GM03348 (cell line): ENCODE data around the gene TSGA10IP.

Experiments used
- DNase-seq: peaks from one replicate; pipeline ENCODE4 v3.0.0; 2012; ENCODE audit warnings: low spot score

Gene TSGA10IP

DNA sequence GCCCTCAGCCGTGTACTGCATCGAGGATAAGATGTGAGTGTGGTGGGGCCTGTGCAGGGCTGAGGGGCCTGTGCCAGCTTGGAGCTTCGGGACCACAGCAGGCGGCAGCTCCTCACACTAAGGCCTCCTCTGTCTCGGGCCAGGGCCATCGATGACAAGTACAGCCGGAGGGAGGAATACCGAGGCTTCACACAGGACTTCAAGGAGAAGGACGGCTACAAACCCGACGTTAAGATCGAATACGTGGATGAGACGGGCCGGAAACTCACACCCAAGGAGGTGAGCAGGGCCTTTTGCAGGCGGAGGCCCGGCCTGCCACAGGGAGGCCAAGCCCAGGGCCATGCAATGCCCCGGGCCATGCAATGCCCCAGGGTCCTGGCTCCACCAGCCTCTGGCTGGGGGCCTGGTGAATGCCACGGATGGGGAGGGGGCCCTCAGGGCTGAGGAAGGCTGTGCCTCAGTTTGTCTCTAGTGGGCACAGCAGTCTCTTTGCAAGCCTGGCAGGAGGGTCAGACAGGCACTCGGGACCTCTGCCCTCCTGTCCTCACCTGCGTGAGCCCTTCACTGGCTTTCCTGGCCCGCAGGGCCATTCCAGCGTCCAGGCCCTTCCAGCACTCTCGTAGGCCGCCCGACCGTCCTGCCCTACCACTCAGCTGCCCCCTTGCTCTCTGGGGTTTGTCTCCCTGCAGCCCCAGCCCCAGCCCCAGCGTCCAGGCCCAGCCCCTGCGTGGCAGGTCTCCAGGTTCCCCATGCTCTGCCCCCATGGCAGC lies 32.5 kb downstream of the TSGA10IP start:
- DNase-seq, result no peak

DNA sequence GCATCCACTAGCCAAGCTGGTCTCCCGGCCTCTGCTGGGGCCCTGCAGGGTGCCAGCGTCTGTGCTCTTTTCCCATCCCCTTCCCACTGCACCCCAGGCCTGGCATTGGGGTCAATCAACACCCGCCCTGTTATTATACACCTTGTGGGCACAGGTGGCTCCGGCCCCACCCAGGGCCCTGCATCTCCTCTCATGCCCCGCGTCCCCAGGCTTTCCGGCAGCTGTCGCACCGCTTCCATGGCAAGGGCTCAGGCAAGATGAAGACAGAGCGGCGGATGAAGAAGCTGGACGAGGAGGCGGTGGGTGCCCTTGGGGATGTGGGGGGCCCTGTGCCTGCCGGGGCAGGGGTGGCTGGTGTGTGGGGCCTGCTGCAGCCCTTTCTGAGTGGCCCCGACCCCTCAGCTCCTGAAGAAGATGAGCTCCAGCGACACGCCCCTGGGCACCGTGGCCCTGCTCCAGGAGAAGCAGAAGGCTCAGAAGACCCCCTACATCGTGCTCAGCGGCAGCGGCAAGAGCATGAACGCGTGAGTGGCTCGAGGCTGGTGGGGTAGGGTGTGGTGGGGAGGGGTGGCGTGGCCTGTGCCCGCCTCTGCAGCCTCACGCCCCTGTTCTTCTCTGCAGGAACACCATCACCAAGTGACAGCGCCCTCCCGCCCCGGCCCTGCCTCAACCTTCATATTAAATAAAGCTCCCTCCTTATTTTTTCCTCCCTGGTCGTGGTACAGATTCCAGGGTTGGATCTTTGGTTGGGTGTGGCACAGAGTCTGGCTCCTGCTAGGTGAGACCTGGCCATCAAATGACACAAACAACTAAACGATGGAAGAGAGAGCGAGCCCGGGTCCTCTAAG lies 33.3 kb downstream of the TSGA10IP start:
- no peak for DNase-seq

DNA sequence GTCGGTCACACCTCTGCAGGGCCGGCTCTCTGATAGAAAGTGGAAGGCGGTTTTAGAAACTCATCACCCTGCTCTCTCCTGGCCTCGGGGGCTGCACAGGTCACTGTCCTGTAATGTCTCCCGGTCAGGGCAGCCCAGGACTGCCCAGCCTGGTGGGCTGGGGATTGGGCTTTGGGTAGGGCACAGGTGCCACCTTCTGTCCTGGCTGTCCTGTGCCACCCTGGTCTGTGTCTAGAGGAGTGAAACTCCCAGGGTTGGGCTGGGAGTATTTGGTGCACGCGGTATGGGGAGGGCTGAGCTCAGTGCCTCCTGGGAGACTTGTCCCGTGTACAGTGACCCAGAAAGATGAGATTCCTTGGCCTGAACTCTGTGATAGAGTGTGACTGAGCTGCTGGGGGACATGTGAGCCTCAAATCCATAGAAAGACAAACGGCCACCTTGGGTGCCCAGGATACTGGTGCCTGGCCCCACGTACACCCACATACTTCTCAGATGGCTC lies 34.0 kb downstream of the TSGA10IP start:
- no peak for DNase-seq

DNA sequence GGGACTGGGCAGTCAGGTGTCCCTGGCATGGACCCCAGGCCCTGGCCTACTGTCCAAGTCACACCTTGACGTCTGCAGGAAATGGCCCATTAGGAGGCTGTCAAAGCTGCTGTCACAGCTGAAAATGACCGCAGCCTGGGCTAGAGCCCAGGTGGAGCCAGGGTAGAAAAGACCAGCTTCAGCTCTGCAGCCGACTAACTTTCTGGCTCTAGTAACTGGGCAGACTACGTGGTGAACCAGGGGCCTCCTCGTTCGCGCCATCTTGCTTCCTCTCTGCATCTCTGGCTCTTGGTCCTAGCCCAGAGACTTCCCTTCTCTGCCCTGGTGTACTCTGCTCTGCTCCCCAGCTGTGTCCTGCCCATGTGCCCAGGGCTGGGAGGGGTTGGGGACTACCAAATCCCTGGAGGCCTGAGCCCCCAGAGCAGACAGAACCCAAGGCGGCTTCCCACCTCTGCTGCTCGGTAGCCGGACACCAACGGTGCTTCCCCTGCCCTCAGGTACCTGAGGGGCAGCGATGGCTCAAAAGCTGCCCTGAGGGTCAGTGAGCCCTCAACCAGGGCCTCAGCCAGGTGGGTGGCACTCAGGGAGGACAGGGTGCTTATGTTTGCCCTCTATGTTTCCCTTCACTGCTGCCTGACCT lies 35.9 kb downstream of the TSGA10IP start:
- DNase-seq, result no peak

DNA sequence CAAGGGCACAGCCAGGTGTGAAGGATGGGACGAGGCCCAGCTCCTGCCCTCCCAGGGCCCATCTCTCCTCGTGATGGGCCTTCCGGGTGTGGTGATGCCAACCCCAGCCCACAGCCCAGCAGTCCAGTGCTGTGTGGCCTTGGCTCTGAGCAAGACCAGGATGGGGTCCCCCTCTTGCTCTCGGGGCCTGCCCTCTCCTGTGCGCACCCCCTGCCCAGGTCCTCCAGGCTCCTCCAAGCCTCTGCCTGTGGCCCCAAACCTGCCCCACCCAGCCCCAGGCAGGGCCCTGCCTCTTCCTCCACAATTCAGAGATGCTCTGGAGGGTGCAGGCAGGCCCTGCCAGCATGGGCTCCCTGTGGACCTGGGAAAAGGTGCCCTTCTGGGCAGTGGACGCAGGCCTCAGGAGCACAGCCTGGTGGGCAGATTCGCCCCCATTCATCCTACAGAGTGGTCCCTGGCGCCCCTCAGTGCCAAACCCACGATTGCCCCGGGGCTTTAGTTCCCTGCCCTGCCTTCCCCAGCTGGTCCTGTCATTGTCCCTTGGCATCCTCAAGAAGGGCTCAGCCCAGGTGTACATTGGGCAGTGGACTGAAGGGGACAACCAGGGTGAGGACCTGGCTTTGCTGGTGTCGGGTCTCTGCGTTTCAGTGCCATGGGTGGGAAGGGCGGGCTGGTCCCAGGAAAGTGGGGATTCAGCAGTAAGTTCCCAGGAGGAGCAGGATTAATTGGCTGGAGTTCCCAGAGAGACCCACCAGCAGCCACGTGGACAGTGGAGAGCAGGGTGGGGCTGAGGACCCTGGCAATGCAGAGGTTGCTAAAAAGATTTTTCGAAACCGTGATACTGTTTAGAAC lies 36.9 kb downstream of the TSGA10IP start:
- no peak for DNase-seq

DNA sequence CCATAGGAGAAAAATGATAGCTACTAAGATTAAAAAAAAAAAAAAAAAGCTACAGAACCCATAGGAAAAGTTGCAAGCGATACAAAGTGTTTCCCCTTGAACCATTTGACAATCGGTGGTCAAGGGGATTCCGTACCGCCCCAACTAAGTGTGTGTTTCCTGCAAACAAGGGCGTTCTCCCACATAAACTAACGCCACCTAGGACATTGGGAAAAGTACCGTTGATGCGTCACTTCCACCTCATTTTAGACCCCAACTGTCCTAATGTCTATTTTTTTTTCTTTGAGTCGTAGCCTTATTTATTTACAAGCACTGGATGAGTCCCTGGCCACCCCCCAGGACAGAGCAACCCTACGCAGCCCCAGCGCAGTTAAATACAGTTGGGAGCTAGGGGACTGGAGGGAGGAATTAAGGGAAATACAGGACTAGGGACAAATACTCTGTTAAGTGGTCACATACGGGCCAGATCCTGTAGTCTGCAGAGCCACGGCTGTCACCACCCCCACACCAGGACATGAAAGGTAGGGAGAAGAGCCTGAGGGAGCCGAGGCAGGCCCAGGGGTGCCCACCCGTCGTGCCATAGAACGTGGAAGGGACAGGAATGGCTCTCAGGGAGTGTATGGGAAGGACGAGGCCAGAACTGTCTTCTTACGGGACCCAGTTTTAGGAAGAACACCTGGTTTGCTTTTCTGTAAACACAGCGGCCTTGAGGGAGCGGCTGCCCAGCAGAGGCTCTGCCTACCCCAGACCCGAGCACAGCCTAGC lies 37.7 kb downstream of the TSGA10IP start:
- DNase-seq, result no peak

DNA sequence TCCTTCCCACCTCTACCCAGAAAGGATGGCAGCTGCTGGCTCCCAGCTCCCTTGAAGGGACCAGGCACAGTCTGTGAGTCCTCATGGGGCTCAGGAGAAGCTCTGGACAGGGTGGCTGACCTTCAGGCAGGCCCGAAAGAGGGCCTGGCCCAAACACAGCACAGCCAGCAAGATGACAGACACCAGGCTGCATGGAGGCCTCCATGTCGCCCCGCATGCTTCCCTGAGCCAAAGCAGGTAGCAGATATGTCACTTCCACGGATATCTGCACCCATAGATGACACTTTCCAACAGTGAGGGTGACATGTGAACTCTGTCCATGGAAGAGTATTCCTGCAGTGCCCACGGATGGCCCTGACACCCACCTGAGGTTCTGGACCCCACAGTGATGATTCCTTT lies 38.3 kb downstream of the TSGA10IP start:
- DNase-seq, result no peak

DNA sequence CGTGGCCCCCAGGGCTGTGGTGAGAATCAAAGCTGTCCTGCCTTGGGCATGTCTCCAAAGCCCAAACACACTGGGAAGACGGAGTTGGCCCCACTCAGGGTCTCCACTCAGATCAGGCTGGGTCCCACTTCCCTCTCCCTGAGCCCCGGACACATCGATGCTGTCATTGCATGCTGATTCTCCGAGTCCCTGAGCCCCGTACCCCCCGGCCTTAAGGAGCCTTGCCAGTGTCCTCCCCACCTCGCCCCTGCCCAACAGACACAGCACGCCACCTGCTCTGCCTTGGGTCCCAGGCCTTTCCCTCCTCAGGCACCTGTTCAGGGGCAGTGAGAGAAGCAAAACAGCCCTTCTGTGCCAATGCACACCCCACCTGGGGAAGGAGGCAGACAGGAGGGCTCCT lies 42.1 kb downstream of the TSGA10IP start:
- DNase-seq, result no peak

DNA sequence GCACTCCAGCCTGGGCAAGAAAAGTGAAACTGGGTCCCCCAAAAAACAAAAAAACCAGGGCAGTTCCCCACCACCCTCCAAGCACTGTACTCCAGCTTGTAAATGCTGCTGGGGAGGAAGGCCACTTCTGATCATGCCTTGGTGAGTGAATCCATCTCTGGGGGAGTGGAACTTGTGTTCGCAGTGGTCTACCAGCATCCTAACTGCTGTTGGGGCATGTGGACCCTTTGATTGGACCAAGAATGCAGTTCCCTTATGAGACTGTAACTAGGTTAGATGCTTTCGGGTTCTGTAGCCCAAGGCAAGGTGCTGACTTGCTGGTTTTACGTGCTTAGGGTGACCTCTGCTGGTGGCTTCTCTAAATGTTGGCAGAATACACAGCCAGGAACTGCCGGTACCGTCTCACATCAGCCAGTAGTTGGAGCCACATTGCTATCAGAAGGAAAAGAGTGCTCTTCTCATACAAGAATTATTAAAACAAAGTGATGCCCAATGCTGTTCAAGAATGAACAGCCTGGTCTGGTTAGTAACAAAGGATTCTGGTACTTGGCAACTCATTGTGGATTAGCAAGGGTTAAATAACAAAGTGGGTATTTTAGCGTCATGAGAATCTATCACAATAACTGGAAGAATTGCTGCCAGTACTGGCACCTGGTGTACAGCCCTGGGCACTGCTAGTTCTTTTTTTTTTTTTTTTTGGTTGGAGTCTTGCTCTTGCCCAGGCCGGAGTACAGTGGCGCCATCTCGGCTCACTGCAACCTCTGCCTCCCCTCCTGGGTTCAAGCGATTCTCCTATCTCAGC lies 43.7 kb downstream of the TSGA10IP start:
- peak; percentile 91 for DNase-seq

DNA sequence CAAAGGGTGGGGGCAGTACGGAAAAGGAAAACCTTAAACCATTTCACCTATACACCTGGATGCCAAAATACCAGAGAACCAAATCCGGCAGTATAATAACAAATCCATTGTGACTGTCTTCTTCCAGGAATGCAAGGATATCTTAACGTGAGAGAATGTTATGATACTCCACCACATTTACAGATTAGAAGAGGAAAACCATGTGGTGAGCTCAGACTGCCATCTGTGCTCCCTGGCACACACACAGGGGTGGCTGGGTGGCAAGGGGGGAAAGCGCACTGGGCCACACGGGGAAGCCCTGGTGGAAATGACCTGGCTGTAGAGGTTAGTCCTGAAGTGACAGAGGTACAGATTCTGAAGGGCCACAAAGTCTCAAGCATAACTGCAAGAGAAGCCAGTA lies 46.8 kb downstream of the TSGA10IP start:
- DNase-seq, result no peak

DNA sequence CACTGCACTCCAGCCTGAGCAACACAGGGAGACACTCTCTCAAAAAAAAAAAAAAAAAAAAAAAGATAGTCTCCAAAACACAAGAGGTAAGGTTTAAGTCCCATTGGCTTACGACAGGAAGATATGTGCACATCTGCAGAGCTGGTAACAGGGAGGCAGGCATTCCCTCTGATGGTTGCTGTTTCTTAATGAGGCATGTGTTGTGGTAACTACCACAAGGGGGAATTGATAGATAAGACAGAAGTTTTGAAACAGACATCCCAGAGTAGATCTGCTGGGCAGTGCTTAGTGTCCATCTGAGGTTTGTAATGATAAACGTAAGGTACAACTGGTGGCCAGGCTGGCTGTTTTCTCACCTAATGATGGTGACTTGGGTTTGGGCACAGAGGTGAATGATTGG lies 52.0 kb downstream of the TSGA10IP start:
- no peak for DNase-seq

DNA sequence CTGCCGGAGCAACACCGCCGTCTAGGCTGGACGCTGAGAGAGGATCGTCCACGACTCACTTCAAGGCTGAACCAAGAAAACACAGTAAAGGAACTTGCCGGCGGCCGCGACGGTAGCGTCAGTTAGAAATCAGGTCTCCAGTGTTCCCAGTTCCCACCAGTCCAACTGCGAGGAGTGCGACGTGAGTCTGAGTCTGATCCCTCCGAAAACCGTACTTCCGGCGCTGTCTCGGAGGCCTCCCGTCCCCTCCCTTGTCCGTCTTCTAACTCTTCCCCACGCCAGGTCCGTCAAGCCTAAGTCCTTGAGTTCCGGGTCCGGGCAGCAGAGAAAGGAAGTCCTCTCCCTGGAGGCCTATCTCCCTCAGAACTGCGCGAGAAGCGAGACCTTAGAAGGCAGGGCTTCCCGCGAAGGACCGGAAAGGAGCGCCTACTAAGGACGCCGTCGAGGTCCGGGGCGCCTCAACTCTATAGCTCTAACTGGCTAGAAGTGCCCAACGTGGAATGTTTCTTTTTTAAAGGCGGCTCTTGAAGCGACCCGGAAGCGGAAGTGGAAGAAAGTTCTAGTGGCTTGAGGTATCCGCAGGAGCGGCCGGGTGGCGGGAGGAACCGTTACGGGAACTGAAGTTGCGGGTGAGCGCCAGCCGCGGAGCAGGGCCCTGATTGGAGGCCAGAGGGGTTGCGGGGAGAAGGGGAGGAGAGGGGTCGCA lies 56.8 kb downstream of the TSGA10IP start, which contains the start of the genes BANF1 and EIF1AD:
Gene BANF1 (plus strand): TSS at position 562 of the 706 bp plus-strand sequence. CDS start 748 bp downstream, outside the sequence.
Gene EIF1AD (minus strand): TSS at position 216 of the 706 bp plus-strand sequence. CDS start 1,768 bp downstream, outside the sequence.
- peak; percentile 95 for DNase-seq

DNA sequence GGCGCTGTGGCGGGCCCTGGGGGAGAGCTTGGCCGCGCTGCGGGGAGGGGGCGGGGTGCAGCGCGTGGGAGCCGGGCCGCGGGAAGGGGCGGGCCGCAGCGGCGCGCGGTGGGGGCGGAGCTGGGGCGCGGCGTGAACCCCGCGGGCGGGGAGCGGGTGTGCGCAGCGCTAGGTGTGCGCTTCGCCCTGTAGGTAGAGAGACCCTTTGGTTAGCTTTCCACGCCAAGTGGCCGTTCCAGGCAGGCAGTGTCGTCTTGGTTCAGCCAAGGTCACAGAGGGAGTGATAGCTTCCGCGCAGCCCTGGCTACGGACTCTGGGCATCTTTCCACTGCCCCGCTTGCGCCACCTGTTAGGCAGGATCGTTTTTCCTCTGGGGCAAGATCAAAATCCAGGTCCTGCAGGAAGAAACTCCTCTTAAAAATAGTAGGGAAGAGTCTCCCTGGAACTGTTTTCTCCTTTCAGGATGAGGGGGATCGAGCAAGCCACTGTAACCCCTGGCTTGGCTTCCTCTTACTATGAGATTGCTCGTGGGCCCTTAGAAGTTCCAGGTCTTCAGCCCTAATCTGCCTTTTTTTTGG lies 57.5 kb downstream of the TSGA10IP start:
- DNase-seq, result peak; percentile 90

DNA sequence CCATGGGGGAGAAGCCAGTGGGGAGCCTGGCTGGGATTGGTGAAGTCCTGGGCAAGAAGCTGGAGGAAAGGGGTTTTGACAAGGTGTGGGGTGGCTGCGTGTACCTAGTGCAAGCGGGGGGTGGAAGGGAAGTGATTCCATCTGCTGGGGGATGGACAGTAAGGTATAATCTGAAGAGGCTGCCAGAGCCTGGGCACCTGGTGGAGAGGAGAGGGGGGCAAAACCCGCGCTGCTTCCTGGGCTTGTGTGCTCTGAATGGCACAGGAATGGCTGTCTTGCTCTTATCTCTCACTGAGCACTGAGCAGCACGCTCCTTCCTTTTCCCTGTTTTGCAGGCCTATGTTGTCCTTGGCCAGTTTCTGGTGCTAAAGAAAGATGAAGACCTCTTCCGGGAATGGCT lies 58.0 kb downstream of the TSGA10IP start:
- DNase-seq, result no peak

DNA sequence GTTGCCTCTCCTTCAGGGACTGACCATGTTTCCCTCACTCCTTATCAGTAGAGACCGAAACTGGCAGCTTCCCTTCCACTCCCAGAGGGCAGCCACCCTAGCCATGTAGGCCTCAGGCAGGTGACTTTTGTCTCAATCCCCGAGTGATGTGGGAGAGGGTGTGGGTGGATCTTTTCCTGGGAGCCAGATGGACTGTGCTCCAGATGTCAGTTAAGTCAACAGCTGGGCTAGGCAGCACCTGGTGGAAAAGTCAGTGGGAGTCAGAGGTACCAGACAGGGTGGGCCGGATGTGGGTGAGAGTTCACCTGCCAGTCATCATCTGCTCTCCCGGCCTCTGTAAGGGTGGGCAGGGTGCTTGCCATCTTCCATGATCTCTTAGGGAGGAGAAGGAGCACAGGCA lies 58.9 kb downstream of the TSGA10IP start:
- DNase-seq, result no peak

DNA sequence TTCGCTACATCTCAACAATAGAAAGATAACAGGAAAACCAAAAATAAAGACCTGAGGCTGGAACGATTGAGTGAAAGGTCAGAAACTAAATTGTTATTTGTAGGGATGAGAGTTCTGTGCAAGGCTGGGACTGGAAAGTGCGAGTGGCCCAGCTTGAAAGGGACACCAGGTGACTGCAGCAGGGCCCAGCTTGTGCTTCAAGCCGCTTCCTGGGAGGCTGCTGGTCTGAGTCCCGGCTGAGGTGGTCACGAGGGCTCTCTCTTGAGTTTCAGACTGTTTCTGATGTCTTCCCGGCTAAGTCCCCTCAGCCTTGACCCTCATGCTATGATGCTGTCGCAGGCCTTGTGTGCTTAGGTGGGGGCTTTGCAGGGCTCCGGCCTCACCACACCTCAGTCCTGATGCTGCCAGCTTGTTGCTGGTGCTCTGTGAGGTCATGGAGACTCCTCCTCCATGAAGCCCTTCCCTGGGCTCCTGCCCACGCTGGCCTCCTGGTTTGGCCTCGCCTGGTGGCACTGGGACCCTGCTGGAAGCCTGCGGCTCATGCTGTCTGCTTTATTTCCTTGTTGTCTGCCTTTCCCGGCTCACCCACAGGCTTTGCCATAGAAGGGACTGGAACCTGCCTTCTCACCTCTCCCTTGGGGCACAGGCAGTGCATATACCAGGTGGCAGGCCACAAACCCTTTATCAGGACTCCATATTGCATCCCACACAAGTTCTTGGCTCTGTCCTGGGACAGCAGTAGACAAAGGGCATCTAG lies 61.0 kb downstream of the TSGA10IP start:
- no peak for DNase-seq

DNA sequence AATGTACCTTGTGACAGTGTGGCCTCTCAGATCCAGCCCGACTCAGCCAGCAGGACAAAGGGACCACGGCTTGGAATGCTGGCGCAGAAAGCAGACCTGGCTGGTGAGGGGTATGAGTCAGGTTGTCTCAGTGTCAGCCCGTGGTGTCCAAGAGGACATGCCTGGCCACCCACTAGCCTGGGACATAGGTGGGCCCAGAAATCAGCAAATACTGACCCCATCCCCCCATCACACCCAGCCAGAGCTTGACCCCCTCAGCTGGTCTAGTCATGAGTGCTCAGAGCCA lies 61.6 kb downstream of the TSGA10IP start:
- no peak for DNase-seq

DNA sequence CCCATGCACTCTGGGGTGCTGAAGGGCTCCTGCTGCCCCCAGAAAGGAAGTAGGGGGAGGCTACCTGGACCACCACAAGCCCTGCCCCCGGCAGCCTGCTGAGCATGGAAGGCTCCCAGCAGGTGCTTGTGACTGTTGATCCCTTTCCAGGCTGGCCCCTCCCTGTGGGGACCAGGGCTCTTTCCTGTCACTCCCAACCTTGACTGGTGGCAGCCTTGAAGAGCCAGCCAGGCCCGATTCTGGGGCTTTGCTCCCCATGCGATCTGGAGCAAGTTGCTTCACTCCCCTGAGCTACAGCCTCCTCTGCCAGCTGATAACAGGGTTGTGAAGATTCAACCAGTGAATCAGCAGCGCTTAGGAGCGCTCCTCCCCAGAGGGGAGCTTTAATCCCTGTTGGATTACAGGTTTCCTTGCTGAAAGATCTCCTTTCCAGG lies 61.9 kb downstream of the TSGA10IP start:
- no peak for DNase-seq
